NCI-H1694 treated with DMSO at 0.1 percent for 48 hours (cell line): ENCODE results near the gene JPH3.

Experiments used
- DNase-seq: peaks from one replicate; lab custom pipeline; 2025; lab: John Stamatoyannopoulos, UW

Gene JPH3

DNA sequence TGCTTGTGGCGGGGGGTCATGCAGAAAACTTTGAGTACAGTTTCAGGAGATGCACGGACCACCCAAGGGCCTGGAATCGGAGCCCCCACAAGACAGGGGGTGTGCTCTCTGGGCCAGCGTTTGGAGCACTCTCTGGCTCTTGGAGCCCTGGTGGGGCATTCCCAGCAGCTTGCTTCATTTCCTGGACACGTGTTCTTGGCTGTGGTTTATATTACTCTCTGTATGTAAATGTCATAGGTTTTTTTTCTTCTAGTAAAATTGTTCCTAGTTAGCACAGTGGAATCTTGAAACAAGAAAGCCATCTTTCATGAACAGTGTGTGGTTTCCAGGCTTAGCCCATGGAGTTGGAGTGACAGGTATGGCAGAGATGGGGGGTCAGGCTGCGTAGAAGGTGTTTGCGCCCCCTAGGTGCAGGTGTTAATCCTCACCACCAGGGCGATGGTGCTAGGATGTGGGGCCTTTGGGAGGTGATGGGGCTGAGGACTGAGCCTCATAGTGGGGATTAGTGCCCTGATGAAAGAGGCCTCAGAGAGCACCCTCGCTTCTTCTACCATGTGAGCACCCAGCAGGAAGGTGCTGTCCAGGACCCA, 79.8 kb downstream of the JPH3 start:
- DNase-seq, result no peak

DNA sequence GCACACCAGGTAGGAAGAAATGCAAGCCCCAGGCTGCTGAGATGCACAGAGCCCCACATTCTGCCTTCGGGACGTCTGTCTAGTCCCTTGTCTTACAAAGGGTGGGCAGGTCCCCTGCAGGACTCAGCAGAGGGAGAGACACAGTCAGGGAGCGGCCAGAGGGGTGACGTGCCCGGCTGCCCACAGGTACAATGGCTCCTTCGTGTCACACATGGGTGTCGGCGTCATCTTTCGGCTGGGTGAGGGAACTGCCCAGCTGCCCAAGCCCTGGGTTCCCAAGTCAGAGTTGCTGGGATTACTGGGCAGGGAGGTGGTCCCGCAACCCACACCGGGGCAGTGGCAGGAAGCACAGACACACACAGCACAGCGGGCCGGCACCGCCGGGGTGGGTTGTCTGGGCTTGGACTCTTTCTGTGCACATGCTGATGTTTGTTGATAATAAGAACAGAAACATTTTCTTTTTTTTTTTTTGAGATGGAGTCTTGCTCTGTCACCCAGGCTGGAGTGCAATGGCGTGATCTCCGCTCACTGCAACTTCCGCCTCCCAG, 80.6 kb downstream of the JPH3 start:
- DNase-seq, result no peak

DNA sequence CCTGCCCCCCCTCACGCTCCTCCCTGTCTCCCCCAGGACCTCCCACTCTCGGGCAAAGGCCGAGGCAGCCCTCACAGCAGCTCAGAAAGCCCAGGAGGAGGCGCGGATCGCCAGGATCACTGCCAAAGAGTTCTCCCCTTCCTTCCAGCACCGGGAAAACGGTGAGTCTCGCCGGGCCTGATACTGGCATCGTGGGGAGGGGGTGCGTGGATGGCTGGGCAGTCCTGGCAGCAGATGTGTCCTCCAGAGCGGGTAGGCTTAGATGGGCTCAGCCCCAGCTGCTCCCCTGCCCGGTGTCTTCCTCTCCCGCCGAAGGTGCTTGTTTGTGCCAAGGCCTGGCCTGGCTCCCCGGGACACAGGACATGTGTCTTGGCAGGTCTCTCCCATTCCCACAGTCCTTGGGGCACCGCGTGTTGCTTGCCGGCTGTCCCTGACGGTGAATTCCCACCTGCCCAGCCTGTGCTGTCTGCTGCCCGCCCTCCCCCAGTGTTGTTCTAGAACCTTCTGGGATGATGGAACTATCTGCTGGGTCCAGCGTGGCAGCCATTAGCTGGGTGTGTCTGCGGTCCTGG, 81.9 kb downstream of the JPH3 start:
- no peak for DNase-seq

DNA sequence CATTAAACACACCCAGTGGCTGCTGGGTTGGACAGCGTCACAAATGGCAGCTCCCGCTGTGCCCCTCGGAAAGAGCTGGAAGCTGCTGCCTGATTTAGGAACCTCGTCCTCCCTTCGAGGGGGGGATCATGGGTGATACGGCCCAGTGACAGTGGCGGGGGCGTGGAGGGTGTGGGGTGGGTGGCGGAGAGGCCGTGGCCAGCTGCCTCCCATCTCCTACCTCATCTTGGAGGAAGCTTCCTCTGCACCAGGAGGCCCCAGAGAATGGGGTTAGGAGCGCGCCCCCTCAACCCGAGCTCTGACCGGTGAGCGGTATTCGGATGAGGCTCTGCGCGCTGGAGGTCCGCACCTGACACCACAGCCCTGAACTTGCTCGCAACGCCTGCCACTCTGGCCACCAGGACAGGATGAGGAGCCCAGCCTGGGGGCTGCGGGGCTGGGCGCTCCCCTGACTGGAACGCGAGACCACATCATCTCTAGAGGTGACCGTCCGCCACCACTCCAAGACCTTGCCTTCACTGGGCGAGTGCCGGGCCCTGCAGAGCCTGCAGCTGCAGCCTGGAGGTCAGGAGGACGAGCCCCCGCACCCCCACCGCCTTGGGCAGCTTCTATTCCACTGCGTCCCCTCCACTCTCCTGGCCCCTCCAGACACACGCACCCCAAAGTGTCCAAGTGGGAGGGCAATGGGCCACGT, 82.5 kb downstream of the JPH3 start:
- DNase-seq, result no peak

GRCh38 chr16:87685405-87685755, 83.1 kb downstream of the JPH3 start:
- DNase-seq, result no peak

- DNase-seq, result no peak
These were observed 83.5 kb downstream of the JPH3 start for GRCh38 chr16:87685766-87686165.

DNA sequence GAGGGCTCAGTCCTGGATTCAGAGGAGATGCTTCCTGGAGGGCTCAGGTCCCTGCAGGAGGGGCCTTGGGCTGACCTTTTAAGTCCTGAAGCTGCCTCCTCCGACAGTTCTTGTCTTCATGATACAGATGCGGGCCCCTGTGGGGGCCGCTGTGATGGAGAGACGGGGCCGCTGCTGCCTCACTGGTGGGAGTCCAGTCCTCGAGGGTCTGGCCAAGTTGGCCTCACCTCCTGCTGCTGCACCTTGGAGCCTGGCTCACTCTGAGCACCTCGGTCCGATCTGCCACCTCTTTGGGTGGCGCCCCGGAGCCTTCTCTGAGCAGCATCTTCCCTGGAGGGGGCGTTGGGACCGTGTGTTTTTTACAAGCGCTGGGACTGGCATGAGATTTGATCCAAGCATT, 84.4 kb downstream of the JPH3 start:
- DNase-seq, result no peak

GRCh38 chr16:87687126-87687910, 85.0 kb downstream of the JPH3 start:
- no peak for DNase-seq

DNA sequence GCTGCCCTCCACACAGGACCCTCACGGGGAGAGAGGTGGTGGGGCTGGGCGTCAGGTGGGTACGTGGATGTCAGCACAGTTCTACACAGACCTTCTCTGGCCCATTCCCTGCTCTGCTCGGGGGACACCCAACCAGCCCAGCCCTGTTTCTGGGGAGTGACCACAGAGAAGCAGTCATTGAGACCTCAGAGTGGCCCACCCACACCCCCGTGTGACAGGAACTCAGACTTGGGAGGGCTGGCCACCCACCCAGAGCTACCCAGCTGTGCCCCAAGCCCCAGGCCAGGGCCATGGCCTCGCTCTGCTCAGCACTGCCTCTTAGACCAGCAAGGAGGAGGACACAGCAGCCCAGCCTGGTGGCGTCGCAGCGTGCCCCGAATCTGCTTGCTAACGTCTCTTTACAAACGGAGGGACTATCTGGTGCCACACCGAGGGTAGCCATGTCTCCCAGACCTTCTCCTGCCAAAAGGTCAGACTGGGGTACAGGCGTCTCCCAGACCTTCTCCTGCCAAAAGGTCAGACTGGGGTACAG, 85.8 kb downstream of the JPH3 start:
- DNase-seq, result no peak

DNA sequence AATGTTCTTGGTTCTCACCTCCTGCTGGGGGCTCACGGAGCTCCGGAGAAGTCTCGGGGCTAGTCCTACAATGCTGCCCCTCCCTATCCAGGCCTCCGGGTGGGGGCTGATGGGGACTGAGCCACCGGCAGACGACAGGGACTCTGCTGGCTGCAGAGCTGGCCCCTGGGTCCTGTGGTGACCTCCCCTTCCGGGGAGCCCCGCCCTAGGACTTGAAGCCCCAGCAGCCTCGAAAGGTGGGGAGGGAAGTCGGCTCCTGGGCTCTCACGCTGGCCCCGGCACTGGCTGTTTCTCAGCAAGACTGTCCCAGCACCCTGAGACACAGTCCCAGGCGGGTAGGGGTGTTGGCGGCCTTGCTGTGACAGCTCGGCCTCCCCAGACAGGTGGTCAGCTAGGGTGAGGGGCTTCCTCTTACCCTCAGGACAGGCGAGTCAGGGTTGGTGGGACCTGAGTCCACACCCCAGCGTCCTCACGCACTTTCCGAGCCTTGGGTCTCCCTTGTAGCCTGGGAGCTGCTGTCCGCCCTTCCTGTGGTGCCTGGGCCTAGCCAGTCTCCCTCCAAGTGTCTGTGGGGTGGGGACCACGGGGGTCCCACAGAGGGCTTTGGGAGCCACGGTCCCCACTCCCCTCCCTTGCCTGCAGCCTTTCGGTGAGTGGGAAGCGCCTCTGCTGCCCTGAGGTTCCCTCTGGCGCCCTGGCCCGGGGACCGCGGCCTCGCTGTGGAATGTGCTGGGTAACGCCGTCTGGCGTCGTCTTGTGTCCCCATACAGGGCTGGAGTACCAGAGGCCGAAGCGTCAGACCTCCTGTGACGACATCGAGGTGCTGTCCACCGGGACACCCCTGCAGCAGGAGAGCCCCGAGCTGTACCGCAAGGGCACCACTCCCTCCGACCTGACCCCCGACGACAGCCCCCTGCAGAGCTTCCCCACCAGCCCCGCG, 86.8 kb downstream of the JPH3 start:
- no peak for DNase-seq

DNA sequence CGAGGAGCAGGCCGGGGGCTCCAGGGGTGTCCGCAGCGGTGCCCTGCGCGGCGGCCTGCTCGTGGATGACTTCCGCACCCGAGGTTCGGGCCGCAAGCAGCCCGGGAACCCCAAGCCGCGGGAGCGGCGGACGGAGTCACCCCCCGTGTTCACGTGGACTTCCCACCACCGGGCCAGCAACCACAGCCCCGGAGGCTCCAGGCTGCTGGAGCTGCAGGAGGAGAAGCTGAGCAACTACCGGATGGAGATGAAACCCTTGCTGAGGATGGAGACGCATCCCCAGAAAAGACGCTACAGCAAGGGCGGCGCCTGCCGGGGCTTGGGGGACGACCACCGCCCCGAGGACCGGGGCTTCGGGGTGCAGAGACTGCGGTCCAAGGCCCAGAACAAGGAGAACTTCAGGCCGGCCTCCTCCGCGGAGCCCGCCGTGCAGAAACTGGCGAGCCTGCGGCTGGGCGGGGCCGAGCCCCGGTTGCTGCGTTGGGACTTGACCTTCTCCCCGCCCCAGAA, 87.7 kb downstream of the JPH3 start:
- no peak for DNase-seq

DNA sequence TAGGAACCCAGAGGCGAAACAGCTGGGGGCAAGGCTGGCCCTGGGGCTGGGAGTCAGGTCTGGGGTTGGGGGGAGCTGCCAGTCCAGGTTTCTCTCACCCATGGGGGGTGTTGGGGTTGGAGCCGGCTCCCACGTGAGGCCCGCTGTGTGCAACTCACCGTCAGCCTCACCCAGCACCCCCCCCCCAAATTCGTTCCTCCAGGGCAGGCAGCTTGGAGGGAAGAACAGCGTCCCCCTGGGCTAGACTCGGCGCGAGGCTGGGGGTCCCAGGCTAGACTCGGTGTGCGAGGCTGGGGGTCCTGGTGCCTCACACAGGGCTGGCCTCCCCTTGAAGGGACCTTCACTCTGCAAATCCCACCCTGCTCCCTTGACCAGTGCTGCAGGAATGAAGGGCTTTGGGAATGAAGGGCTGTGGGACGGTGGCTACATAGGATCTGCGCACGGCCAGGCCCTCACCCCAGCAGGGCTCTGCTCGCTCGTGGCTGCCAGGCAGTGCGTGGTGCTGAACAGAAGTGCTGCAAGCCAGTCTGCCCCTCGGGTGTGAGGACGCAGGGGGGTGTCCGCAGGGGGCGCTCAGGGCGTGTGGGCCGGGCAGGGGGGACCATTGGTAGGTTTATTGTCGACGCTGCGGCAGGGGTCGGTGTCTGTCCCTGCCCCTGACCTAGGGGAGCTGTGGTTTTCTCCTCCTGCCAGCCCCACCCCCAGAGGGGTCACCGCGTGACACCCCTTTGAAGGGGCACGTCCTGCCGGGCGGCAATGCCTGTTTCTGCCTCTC, 88.8 kb downstream of the JPH3 start:
- no peak for DNase-seq

- no peak for DNase-seq
These were observed 89.4 kb downstream of the JPH3 start for GRCh38 chr16:87691686-87692079.

- DNase-seq, result no peak
These were observed 89.9 kb downstream of the JPH3 start for GRCh38 chr16:87692176-87692575.

DNA sequence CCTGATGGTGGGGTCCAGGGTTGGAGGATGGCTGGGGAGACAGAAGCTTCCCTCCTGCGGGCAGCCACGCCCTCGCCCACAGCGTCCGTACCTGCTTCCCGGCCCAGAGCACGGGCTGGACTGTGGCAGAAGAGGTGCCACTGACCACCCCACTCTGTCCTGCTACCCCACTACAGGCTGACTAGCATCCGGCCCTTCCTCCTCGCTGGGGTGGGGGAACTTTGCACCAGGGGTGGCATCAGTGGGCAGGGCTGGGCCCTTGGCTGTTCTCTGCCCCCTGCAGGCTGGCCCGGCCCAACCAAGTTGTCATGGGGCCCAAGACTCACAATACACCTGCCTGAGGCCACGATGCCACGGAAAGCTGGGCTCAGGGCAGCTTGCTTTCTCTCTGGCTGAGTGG, 90.4 kb downstream of the JPH3 start:
- DNase-seq, result no peak

DNA sequence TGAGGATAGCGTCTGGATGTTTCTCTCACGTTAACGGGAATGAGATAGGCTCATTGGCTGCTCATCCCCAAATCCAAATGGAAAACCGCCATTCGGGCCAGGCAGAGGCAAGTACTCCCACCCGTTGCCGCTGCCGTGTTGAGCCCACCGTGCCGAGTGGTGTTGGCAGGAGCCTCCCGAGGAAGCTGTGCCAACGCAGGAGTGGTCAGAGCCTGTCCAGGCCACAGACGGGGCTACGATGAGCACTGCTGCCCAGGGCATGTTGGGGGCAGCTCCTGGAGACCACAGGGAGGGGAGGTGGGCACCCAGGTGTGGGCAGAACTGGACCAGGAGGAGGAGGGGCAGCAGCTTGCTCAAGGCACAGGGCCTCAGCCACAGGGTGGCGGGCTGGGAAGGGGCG, 91.5 kb downstream of the JPH3 start:
- no peak for DNase-seq

DNA sequence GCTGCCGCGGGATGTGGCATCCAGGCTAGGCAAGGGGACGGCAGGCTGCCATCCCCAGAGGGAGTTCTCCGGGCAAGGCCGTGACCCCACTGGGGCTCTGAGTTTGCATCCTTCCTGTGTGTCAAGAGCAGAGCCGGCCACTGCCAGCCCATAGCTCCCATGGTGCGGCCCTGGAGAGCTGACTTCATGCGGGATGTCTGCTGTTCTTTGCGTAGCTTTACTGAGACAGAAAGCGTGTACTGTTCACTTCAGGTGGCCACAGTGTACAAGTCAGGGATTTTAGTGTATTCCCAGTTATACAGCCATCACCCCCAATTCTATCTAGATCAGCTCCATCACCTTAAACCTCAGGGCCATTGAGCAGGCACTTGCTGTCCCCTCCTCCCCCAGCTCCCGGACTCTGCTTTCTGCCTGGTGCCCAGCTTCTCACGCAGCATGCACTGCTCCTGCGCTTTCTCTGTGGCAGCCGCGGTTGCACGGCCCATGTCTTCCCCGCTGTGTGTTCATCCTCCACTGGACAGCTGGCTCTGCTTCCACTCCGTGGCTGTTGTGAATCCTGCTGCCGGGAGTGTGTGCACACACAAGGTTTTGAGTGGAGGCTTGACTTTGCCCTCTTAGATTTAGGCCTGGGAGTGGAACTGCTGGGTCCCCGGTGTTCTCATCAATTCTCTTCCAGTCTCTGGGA, 92.3 kb downstream of the JPH3 start:
- no peak for DNase-seq

- no peak for DNase-seq
These were observed 93.2 kb downstream of the JPH3 start for GRCh38 chr16:87695534-87695933.

DNA sequence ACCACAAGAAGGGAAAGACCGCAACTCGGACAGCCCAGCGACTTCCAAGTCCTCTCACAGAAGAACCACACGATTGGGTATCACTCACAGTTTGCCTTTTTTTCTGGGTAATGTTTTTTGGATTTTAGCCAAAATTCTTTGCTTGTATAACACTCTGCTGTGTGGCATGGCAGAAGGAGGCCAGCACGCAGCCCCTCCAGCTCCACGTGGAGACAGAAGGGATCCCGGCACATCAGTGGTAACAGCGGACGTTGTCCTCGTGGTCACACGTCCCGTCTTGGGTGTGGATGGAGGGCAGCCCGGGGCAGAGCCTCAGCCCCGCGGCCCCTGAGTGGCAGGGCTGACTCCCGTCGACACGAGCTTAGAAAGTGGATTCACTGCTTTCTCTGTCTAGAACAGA, 94.4 kb downstream of the JPH3 start:
- no peak for DNase-seq

DNA sequence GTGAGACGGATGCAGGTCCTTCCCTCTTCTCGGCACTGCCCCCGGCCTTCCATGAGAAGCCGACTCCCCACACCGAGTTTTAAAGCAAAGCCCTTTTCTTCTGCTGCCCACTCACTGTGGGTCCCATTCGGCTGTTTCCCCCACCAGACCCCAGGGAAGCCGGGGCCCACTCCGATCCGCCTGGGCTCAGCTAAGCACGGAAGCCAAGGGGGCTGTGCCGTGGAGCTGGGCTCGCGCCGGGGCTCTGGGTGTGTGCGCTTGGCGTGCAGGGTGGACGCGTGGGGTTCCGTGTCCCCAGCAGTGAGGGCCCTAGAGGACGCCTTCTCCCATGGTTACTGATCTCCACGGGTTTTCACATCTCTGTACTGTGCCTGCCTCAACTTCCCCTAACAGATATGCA, 94.9 kb downstream of the JPH3 start:
- DNase-seq, result no peak
